HG02943 (cell line): ENCODE data around the gene GAS6.
"Not testable (repeated sequence)": the region's sequence is repeated elsewhere in the genome, so short reads cannot be mapped to it uniquely, and the experiment has no call there.

Experiments used
- ATAC-seq: cut with Tn5 transposase; IDR thresholded peaks from one replicate; pipeline ENCODE4 v1.9.1; 2021; ENCODE audit warnings: mild to moderate bottlenecking, low read depth, moderate library complexity; ENCODE audit not compliant: unreplicated experiment

Gene GAS6

GRCh38 chr13:113842336-113843062 lies 21.4 kb downstream of the GAS6 start:
- no peak for ATAC-seq

DNA sequence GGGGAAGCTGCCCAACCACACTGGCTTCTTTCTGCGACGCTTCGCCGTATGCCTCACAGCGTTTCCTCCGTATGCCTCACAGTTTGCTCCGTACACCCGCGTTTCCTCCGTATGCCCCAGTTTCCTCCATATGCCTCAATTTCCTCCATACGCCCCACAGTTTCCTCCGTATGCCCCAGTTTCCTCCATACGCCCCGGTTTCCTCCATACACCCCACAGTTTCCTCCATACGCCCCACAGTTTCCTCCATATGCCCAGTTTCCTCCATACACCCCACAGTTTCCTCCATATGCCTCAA lies 22.6 kb downstream of the GAS6 start:
- ATAC-seq: no peak

- ATAC-seq: no peak
These were observed 23.1 kb downstream of the GAS6 start for GRCh38 chr13:113840541-113841352.

DNA sequence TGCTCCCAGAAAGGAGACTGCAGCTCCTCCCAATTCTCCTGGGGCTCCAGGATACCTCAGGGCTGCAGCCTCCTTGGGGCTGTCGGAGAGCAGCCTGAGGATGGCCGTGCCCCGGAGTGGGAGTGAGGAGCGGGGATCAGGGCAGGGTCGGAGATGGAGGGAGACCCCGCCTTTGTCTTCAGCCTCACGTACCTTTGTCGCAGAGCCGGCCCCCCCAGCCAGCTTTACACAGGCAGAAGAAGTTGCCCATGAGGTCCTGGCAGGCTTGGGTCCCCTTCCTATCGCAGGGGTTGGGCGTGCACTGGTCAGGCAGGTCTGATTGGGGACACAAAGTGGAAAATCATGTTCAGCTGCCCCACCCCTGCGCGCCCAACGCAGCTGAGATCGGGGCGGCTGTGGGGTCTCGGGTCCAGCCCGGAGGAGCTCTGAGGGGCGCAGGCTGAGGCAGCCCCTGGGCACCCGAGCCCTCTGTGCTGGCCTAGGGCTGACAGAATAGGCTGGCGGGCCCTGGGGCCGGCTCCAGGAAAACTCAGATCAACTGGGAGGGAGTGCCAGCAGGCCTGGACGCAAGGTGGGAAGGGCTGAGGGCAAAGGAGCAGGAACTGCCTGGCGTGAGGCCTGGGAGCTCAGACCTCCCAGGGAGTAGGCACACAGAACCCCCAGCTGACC lies 24.2 kb downstream of the GAS6 start:
- ATAC-seq: no peak

- no peak for ATAC-seq
These were observed 25.1 kb downstream of the GAS6 start for GRCh38 chr13:113838711-113839201.

DNA sequence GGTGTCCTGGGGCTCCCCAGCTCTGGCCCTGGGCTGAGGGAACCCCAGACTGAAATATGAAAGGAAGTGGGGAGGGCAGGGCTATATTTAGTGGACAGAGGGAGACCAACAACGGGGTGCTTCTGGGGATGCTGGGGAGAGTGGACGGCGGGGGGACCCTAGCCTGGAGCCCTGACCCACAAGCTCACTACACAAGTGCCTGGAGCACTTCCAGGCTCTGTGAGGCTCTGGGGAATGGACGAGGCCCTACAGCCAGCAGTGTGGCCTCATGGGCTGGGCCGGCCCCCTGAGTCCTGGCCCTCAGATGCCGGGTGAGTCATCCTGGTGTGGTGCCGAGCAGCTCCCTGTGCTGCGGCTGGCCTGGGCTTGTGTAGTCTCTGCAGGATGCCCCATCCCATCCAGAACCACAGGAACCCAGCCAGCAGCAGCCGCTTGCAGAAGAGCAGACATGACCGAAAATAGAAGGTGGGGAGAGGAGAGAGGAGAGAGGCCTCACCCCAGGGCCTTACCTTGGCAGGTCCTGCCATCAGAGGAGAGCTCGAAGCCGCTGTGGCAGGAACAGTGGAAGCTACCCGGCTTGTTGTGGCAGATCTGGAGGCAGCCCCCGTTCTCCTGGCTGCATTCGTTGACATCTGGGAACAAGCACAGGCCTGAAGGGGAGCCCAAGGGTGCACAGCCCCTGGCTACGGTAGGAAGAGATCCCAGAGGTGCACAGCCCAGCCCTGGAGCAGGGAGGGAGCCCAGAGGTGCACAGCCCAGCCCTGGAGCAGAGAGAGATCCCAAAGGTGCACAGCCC lies 26.1 kb downstream of the GAS6 start:
- ATAC-seq: no peak

DNA sequence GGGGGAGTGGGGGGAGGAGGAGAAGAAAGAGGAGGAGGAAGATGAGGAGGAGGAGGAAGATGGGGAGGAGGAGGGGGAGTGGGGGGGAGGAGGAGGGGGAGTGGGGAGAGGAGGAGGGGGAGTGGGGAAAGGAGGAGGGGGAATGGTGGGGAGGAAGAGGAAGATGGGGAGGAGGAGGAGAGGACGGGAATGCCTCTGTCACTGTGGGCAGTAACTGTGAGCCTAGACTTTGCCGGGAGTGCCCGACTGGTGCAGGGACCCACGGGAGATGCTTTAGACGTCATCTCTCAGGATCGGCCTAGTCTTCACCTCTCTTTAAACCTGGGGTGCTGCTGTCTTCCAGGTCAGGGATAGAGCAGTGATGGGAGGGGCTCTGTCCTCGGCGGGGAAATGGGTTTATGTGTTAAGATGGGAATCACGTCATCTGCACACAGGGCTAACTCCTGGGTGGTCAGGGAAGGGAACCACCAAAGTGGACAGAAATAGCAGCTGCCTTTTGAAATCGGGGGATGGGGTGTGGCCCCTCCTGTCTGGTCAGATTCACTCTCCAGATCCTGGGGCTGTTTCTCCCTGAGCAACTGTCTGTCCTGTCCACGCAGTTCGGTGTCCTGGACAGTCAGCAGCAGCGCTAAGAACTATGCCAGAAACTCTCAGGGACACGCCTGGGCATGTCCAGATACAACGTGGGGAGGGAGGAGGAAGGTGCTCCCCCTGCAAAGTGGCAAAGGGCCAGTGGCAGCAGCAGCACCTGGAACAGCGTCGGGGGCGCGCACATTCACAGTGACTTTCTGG lies 26.9 kb downstream of the GAS6 start:
- ATAC-seq: no peak

DNA sequence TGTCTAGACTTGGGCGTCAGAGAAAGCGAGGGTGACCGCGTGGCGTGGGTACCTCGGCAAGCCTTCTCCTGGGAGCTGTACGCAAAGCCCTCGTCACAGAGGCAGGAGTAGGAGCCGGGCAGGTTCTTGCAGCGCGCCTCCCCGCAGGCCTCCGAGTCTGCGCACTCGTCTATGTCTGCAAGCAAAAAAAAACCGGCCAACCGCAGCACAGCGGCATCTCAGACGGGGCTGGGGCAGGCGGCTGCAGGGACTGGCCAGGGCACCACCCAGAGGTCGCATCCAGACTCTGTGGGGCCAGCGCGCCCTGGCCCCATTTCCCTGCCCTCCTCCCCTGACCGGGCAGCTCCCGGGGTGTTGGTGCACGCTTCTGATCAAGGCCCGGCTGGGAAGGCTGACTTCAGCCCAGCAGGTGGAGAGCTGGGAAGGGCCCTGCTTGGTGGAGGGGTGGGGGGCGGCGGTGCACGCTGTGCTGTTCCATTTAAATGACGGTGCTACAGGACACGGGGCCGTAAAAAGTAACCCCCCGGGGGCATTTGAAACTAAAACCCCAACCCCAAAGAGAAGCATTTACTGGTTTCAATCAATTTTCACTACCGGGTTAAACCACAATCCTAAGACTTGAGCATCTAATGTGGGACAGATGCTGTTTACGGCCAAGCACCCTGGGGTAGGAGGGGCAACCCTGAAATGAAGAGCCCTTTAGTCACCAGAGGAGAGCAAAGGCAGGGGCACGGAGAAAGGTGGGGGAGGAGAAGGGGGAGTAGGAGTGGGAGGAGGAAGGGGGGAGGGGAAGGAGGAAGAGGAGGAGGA lies 28.2 kb downstream of the GAS6 start:
- ATAC-seq: no peak

GRCh38 chr13:113834496-113835200 lies 29.2 kb downstream of the GAS6 start:
- no peak for ATAC-seq

DNA sequence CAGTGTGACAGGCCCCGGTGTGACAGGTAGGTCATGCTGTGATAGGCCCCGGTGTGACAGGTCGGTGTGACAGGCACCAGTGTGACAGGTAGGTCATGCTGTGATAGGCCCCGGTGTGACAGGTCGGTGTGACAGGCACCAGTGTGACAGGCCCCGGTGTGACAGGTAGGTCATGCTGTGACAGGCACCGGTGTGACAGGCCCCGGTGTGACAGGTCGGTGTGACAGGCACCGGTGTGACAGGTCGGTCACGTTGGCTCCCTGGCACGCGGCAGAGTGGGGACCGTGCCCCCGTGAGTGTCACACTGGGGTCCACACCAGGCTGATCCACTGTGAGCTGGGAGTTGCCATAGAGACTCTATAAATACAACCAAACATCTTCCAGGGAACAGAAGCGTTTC lies 29.9 kb downstream of the GAS6 start:
- not testable (repeated sequence) for ATAC-seq

DNA sequence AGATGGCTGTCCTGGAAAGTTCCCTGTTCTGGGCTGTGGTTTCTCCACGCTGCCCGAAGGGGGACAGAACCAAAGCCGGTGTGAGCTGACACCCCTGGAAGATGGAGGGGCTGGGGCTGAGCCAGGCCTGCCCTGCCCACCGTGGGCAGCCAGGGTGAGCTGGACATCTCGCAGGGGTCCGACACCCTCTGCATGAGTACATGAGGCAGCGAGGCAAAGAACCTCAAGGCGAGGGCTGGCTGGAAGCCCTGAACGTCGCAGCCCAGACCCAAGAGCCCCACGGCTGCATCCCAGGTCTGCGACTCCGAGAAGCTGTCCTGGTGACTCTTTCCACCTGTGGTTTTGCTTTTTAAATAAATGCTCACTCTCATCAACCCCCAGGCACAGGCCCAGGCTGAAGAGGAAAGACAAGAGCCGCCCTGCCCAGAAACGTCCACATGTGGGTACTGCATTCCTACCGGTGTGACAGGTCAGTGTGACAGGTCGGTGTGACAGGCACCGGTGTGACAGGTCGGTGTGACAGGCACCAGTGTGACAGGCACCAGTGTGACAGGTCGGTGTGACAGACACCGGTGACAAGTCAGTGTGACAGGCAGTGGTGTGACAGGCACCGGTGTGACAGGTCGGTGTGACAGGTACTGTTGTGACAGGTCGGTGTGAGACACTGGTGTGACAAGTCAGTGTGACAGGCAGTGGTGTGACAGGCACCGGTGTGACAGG lies 30.6 kb downstream of the GAS6 start:
- ATAC-seq: no peak

DNA sequence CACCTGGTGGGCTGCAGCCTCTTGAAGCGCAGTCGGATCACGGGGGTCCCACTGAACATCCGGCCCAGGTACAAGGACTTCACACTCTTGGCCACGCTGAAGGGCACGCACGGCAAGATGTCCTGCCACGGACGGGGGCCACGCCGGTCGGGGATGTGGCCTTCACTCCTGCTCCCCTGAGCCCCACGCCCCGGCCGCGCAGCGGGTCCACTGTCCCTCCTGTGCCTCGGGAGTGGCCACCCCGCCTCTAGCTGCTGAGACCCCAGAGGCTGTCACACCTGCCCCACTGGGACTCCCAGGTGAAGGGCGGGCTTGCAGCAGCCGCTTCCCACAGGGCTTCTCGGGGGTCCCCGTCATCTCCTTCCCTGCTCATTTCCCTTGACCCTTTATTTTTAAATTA lies 31.2 kb downstream of the GAS6 start:
- ATAC-seq: no peak

- ATAC-seq: no peak
These were observed 31.7 kb downstream of the GAS6 start for GRCh38 chr13:113832205-113832604.

GRCh38 chr13:113831061-113831460 lies 32.8 kb downstream of the GAS6 start:
- no peak for ATAC-seq

GRCh38 chr13:113830426-113830950 lies 33.4 kb downstream of the GAS6 start:
- not testable (repeated sequence) for ATAC-seq

DNA sequence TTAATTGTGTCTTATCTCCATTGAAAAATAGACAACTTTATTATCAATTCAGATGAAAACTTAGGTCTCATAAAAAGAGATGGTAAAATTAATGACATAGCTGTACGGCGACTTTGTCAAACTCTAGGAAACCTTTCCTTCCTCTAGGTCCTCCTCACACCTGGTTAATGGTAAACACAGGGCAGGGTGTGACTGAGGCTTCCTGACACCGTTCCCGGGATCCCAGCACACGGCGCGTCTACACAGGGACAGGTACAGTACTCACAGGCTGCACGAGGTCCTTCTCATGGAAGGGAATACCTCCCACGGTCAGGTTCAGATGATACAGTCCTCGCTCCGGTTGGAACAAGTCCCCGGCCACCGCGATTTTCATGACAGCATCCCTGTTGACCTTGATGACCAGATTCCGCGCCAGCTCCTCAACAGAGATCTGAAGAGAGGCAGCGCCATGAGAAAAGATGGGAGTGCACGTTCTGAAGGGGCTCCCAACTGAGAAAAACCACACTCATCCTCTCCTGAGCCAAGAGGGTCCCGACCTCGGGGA lies 35.5 kb downstream of the GAS6 start:
- no peak for ATAC-seq

GRCh38 chr13:113827021-113827420 lies 36.9 kb downstream of the GAS6 start:
- ATAC-seq: no peak
